ENCODE results near the gene RASA3. TPM values are rescaled to one million over a fixed set of nuclear protein-coding genes. Genes with fewer than 3 reads are reported as not detected.

The RASA3 gene
- total and polyA plus RNA-seq, 2 of the 8 experiments (the other 6 are each of a cell fraction or from before 2014, with no cell fraction given): 7.5 to 21.9 TPM

DNA sequence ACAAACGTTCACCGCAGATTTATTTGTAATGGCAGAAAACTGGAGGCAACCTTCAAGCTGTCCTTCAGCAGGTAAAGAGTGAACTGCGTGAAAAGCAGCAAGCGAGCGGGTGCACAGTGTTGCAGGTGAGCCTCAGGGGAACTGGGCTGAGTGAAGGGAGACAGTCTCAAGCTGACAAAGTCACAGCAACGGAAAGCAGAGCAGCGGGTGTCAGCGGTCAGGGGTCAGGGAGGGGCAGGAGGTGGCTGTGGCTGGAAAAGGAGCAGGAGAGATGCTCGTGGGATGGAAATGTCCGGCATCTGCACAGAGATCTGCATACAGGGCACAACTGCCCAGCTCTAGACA, 8.5 kb upstream of the RASA3 start (continued):
- TF ChIP-seq EP300 (IDR thresholded peaks at IDR 0.05; ENCODE audit: borderline replicate concordance in 1 of 2, low read depth in 2 of 2, low read length in 2 of 2): no peak
- no peak for TF ChIP-seq SIRT6 (IDR thresholded peaks at IDR 0.05; ENCODE audit: low read length)
- no peak for TF ChIP-seq GTF2F1 (IDR thresholded peaks at IDR 0.05; ENCODE audit: borderline replicate concordance, low read depth, low read length)
- no peak for TF ChIP-seq TCF12 (IDR thresholded peaks at IDR 0.05; ENCODE audit: low read depth, low read length)
- TF ChIP-seq TEAD4 (IDR thresholded peaks at IDR 0.05; ENCODE audit: low read depth, low read length): no peak
- no peak for TF ChIP-seq BRCA1 (IDR thresholded peaks at IDR 0.05; ENCODE audit: low read depth, low read length)
